ENCODE data around the gene LSMEM2. TPM values are rescaled to one million over a fixed set of nuclear protein-coding genes. Genes with fewer than 3 reads are reported as not detected.

LSMEM2 gene
- total and polyA plus RNA-seq, 2 of the 8 experiments (the other 6 are each of a cell fraction or from before 2014, with no cell fraction given): 0.58 to 0.68 TPM

GRCh38 chr3:50263478-50264382 is 15.2 kb upstream of the LSMEM2 start (continued):
- TF ChIP-seq TCF12 (IDR thresholded peaks at IDR 0.05; ENCODE audit: low read depth, low read length): no peak
- no peak for TF ChIP-seq CTCF (IDR thresholded peaks at IDR 0.05; ENCODE audit: control extremely low read depth in 1 of 3, insufficient read depth in 1 of 3, low read depth in 1 of 3, low read length in 3 of 3)
- no peak for TF ChIP-seq POU5F1 (IDR thresholded peaks at IDR 0.05; ENCODE audit: low read depth, low read length)
- TF ChIP-seq CTBP2 (IDR thresholded peaks at IDR 0.05; ENCODE audit: borderline replicate concordance, insufficient read depth, insufficient read length, low read length): no peak
